RWPE2 (cell line): ENCODE measurements around the gene PLIN4.

Source experiments
- ATAC-seq: fragments of 200-7000 bp; cut with Tn5 transposase; 3 replicates; pipeline ENCODE4 v1.9.1; 2021; ENCODE audit warnings: low read depth
- DNase-seq: peaks from one replicate; pipeline ENCODE4 v3.0.0-alpha.2; 2020; ENCODE audit warnings: low spot score
- H3K27ac ChIP-seq: fragments of 450-650 bp; 2 replicates; pipeline ENCODE4 v1.5.1; 2017; ENCODE audit warnings: mild to moderate bottlenecking; ENCODE audit not compliant: poor library complexity, severe bottlenecking
- H3K27me3 ChIP-seq: fragments of 250-450 bp; sonication (Bioruptor Pico); 2 replicates; pipeline ENCODE4 v1.5.1; 2021; ENCODE audit warnings: mild to moderate bottlenecking, moderate library complexity; ENCODE audit not compliant: insufficient read depth, poor library complexity, severe bottlenecking
- H3K36me3 ChIP-seq: fragments of 250-450 bp; sonication (Bioruptor Pico); 2 replicates; pipeline ENCODE4 v1.5.1; 2020; ENCODE audit warnings: low read depth, mild to moderate bottlenecking, moderate library complexity
- H3K4me1 ChIP-seq: fragments of 250-450 bp; sonication (Bioruptor Pico); 2 replicates; pipeline ENCODE4 v1.5.1; 2021; ENCODE audit warnings: mild to moderate bottlenecking, moderate library complexity; ENCODE audit not compliant: insufficient read depth, poor library complexity, severe bottlenecking
- H3K4me3 ChIP-seq: fragments of 250-450 bp; sonication (Bioruptor Pico); 2 replicates; pipeline ENCODE4 v1.5.1; 2021; ENCODE audit warnings: mild to moderate bottlenecking, moderate library complexity; ENCODE audit not compliant: severe bottlenecking
- H3K9me3 ChIP-seq: fragments of 250-450 bp; sonication (Bioruptor Pico); 2 replicates; pipeline ENCODE4 v1.5.1; 2021; ENCODE audit warnings: mild to moderate bottlenecking, moderate library complexity; ENCODE audit not compliant: severe bottlenecking
- CTCF ChIP-seq: fragments of 450-650 bp; IDR thresholded peaks from one replicate; pipeline ENCODE4 v1.5.1; 2017; ENCODE audit warnings: mild to moderate bottlenecking, moderate library complexity; ENCODE audit not compliant: poor library complexity, severe bottlenecking

Gene PLIN4

DNA sequence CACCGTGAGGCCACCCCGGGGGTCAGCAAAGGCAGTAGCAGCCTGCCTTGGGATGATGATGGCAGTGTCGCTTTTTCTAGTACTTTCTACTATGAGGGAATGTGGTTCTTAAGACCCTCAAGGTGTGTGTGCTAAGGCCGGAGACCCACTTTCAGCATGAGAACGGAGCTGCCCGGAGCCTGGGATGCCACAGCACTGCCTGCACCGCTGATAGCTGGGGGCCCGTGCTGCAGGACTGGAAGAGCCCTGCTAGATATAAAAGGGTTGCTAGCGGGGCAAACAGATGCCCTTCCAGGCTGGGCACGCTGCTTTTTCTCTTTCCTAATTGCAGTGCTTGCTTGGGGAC lies 14.5 kb downstream of the PLIN4 start:
- Histone ChIP-seq H3K36me3 (peaks cover 1% of the 10 kb centered on the region), H3K27ac (no peak overlapping the region), H3K9me3 (no peaks in the 10 kb centered on the region), H3K27me3 (no peaks in the 10 kb centered on the region), H3K4me1 (no peaks in the 10 kb centered on the region), H3K4me3 (no peak overlapping the region)
- ATAC-seq (no peak), DNase-seq (no peak)
- no peak for TF ChIP-seq CTCF

DNA sequence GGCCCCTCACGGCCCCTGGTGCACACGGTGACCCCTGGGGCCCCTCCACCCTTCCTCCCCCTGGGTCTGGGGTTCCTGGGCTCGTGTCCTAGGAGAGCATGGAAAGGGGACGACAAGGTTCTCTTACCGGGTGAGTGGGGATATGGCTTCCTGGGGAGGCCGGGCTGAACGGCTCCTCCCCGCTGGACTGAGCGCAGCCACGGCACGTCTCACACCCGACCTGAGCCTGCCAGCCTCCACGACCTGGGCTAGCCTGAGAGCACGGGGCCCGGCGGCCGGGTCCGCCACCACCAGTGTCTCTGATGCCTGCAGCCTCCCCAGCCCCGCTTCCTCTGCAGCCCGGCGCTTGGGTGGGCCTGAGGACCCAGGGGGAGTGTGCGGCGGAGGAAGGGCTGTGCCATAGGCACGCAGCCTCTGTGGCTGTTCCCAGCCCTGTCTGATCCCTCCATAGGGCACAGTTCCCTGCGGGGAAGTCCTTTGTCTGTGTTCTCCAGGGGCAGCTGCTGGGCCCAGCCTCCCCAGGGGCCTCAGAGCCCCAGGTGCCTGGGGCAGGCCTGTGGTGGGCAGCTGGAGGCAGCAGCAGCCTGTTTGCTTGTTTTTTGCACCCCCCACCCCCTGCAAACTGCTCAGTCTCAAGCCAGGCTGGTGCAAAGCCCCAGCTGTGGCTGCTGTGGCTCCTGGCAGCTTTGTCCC lies 15.0 kb downstream of the PLIN4 start:
- TF ChIP-seq CTCF, result no peak
- DNase-seq (peak; percentile 45), ATAC-seq (no peak)
- Histone ChIP-seq H3K9me3 (no peaks in the 10 kb centered on the region), H3K36me3 (peaks cover 6% of the 10 kb centered on the region), H3K27ac (no peak overlapping the region), H3K4me1 (no peaks in the 10 kb centered on the region), H3K27me3 (no peaks in the 10 kb centered on the region), H3K4me3 (no peak overlapping the region)

DNA sequence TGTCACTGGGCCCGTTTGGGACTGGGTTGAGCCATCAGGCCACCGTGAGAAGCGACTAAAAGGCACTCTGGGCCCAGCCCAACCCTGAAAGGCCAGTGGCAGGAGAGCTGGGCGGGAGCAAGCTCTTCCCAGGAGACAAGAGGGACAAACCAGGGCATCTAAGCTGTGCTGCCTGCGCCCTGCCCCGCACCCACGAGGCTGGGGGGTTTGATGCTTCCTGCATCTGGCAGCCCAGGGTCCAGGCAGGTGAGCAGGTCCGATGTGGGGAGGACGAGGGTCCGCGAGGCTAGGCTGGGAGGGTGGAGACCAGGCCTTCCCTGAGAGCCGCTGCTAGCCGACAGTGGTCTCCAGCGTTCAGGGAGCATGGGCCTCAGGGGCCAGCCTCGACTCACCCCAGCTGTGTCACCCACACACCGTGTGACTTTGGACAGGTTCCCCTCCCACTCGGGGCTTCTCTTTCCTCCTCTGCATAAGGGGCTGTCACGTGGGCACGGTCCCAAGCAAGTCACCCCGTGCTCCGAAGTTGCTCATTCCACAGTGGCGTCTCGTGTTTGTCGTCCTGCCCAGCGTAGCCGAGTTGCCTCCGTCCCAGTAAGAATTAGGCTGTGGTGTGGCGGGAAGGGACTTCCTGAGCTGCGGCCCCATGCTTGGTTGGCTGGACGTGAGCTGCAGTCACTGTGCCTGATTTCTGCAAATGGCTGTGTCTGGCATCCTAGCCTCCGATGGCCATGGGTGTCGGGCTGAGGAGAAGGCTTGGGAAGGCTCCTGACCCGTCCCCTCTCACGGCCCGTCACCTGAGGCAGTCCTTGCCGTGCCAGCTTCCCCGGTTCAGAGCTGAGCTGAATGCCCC lies 15.8 kb downstream of the PLIN4 start:
- ATAC-seq (no peak), DNase-seq (peak; percentile 52)
- Histone ChIP-seq H3K4me1 (no peaks in the 10 kb centered on the region), H3K36me3 (peaks cover 12% of the 10 kb centered on the region), H3K27me3 (no peaks in the 10 kb centered on the region), H3K4me3 (no peak overlapping the region), H3K9me3 (no peaks in the 10 kb centered on the region), H3K27ac (no peak overlapping the region)
- no peak for TF ChIP-seq CTCF

DNA sequence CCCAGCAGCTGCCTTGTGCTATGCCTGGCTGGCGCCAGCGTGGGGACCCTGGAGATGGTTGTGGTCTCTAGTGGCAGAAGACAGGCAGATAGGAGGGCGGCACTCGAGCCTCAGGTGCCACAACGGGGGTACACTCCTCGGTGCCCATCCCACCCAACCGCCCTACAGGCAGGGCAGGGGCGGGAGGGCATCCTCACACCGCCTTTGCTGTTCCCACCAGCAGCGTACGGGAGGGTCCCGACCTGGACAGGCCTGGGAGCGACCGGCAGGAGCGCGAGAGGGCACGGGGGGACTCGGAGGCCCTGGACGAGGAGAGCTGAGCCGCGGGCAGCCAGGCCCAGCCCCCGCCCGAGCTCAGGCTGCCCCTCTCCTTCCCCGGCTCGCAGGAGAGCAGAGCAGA lies 16.6 kb downstream of the PLIN4 start:
- DNase-seq (peak; percentile 46), ATAC-seq (no peak)
- H3K4me1 ChIP-seq, result no peaks in the 10 kb centered on the region
- no peak overlapping the region for H3K27ac ChIP-seq
- TF ChIP-seq CTCF, result no peak
- no peaks in the 10 kb centered on the region for H3K9me3 ChIP-seq
- H3K27me3 ChIP-seq, result no peaks in the 10 kb centered on the region
- H3K36me3 ChIP-seq, result peaks cover 15% of the 10 kb centered on the region
- H3K4me3 ChIP-seq, result no peak overlapping the region
